DMS53 treated with DMSO at 0.1 percent for 48 hours (cell line): Measurements from ENCODE around the gene SPACA7.

ENCODE experiments used
- DNase-seq: peaks from one replicate; lab custom pipeline; 2025; ENCODE audit not compliant: unreplicated experiment; lab: John Stamatoyannopoulos, UW

SPACA7 gene

DNA sequence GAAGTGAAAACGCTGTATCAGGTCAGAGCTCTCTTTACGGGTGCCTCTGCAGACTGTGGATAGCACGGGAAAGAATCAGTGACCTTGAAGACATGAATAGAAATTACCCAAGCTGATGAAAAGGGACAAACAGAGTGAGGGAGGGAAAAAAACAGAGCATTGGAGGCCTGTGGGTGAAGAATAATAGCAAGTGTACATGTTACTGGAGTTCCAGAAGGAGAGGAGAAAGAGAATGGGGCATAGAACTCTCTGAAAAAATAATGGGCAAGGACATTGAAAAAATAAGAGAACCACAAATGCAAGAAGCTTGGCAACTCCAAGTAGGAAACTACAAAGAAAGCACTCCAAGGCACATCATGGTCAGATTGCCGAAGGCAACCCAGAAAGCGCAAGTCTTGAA, 86.3 kb downstream of the SPACA7 start:
- no peak for DNase-seq

DNA sequence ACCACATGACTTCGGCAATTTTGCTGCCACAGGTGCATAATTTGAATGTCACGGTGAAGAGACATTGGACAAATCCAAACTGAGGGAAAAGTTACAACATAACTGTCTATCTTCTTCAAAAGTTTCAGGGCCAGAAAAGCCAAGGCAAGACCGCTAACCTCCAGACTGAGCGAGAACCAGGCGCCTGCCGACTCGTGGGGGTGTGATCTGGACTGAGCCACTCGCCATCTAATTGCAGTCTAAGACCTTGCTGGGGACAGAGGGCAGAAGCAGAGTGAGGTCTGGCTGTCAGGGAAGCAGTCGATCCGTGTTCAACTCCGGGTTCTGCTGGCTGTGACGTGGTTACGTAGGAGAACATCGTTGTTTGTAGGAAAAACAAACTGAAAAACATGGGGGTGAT, 88.6 kb downstream of the SPACA7 start:
- DNase-seq = no peak

DNA sequence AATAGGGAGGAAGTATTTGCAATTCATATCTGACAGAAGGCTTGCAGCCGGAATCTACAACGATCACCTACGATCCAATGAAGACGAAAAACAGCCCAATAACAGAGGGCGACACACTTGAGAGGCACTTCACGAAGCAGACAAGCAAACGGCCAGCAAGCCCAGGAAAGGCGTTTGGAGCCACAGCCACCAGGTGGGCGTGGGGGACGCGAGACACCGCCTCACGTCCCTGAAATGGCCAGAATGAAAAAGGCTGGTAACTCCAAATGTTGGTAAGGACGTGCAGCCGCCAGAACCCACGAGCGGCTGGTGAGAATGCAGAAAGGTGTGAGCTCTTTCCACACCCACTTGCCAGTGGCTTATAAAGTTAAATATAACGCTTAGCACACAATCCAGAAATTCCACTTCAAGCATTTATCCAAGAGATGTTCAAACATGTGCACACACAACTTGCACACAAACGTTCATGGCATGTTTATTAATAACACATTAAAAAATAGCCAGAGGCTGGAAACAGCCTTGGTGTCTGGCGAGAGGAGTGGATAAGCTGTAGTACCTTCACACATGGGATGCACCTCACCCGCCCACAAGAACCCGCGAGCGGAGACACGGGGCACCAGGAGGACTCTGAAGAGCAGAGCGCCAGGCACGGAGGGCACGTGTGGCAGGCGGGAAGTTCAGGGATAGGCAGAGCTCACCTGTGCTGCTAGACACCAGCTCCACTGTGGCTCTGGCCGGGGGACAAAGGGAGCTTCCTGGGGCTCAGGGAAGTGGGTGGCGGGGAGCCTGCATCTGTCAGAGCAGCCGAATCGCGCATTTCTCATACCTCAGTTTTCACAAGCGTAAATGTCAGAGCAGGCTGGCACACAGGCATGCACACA, 89.3 kb downstream of the SPACA7 start:
- no peak for DNase-seq

DNA sequence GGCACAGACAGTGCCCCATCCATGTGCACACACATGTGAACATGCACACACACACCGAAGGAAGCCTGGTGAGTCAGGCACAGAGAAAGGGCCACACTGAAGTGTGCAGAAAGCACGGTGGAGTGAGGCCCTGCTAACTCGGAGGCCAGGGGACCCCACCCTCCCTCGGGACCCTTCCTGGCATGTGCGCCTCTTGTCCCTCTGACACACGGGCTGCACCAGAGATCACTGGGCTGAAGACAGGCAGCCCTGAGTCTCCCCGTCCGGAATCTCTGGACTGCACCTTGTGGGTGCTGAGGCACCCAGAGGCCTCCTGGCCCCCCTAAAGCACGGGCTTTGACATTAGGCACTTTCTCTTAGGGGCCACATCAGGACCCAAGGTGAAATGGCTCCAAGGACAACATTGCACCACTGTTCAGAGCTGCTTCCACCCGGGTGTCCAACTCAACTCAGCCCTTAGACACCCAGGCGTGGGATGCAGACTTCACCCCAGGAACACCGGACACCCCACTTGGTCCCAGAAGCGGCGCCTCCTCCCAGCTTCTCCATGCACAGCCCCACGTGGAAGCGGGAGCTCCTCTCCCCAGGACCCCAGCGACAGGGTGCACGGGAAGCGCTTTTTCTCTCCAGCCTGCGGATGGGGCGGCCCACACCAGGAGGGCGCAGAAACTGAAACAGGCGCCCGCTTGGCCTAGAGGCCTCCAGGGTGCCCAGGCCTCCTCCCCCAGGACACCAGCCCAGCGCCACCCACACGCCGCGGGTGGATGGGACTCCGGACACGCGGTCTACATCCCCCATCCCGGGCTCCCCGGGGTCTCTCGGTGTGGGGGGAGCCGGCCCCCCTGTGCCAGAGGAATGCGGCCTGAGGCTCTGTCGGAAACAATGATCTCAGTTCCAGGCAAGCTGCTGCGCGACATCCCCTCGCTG, 90.2 kb downstream of the SPACA7 start:
- no peak for DNase-seq

DNA sequence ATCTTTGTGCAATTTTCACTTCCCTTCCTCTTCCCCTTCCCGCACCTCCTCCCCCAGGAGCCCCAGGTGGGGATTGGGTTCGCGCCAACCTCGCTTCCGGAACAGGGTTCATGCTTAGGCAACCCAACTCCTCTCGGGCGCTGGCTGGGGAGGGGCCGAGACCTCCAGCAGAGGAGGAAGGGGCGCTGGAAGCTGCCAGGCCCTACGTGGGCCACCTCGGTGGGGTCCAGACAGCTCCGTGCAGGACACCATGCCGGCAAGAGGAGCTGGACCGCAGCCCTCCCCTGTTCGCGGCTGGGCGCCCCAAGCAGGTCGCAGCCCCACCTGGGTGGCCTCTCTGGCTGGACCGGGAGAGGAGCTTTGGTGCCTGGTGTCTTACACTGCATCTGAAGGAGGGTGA, 91.1 kb downstream of the SPACA7 start:
- DNase-seq = no peak

DNA sequence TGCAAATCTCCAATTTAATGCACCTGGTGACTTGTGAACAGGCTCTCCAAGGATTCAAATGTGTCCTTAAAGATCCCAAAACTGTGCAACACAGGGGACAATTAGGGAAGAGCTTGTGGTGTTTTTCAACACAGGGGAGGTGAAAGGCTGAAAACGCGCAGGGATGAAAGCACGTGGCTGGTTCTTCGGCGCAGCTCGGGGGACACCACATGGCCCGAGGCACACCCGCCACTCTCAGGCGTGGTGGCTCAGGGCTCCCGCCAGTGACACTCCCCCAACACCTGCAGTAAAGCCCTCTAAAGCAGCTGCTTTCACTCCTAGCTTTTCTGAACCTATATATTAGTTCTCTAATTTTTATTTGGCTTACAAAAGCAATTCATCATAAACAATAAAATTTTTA, 91.9 kb downstream of the SPACA7 start:
- DNase-seq = no peak

DNA sequence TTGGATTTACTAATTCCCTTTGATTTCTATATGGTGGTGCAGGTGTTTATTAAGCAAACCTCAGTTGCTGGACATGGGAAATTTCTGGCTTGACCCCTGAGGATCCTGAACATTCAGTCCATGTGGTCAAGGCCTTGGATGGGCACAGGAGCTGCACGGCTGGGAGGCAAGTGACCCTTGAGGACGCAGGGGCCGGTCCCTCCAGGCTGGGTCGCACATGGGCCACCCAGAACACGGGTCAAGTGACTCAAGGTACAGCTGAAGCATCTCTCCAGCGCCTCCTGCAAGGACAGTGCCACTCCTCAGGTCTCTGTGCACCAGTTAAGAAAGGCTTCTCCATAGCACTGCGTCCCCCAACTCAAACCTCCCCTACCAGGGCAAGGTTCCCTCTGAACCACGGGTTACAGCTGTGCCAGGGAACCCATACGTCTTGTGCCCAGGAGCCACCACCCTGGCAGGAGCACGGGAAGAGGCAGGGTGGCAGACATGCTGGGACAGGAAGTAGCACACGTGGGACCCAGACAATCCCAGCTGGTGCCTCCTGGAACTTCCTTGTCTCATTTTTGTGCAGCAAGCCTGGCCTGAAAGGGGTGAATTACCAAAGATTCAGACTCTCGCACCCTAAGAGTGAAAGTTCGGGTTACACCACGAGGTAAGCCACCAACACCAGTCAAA, 93.1 kb downstream of the SPACA7 start:
- no peak for DNase-seq

DNA sequence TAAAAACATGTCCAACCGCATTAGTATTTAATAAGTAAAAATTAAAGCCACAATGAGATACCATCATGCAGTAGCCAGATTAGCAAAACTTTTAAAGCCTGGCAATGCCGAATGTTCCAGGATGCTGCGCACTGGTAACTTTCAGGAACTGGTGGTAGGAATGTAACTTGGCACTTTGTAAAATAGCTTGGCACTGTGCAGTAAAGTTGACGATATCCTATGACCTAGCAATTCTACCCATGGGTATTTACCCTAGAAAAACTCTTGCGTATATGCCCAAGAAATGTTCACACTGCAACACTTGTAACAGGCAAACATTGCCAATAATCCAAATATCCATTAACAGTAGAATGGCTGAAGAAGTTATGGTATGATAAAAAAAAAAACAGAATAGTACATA, 97.7 kb downstream of the SPACA7 start:
- no peak for DNase-seq

DNA sequence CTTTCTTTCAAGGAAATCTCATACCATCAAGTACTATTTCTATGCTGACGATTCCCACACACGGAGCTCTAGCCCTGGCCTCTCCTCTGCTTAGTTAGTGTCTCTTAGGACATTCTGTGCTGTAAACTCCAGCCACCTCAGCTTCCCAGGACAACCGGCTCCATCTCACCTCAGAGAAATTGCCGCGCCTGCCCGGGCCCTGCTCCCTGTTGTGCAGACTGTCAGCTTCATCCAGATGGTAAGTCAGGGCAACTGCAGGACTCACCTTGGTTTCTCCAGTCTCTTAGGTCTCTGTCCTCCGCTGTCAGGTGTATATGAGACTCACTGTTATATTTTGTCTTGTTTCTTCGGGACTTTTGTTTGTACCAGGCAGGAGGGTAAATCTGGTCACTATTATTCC, 98.7 kb downstream of the SPACA7 start:
- DNase-seq = no peak

DNA sequence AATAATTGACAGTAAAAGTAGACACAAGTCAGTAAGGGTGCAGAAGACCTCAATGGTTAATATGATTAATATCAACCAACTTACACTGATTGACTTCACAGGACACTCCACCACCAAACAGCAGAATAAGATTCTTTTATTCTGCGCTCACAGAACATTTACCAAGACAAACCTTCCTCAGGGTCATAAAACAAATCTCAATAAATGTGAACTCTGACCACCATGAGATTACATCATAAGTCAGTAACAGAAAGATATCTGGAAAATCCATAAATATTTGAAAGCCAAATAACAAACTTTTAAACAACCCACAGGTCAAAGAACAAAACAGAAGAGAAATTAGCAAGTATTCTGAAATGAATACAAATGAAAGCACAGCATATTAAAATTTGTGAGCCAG, 99.7 kb downstream of the SPACA7 start:
- no peak for DNase-seq

DNA sequence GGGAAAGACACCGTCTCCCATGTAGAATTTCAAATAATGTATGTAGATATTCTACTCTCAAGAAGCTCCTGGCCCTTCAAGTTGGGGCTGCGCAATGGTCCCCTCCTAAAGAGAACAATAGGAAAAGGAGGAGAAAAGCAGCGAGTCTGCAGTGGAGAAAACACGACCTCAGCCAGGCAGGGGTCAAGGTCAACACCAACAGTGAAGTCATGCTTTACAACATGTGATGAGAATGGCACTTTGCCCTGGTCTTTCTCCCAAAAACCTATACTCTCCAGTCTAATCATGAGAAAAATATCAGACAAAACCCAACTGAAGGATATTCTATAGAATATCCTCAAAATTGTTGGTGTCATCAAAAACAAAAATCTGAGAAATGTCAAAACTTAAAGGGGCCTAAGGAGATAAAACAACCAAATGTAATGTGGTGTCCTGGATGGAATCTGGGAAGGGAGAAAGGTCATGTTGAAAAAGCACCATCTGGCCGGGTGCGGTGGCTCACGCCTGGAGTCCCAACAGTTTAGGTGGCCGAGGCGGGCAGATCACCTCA, 101.0 kb downstream of the SPACA7 start:
- DNase-seq = no peak

DNA sequence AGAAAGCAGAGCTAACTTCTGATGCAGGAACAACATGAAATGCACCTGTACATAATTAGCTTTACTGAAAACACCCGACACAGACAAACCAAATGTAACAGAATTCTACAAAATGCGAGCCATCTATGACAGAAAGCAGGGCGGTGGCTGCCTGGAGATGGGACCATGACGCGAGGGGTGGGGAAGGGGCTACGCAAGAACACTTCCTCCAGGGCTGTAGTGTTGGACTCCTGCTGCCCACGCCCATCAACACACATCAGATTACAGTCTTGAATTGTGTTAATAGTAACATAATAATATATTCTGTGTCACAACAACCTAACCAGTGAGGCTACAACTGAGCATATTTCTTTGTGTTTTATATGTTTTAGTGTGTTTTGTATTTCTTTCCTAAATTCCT, 103.2 kb downstream of the SPACA7 start:
- DNase-seq = no peak

DNA sequence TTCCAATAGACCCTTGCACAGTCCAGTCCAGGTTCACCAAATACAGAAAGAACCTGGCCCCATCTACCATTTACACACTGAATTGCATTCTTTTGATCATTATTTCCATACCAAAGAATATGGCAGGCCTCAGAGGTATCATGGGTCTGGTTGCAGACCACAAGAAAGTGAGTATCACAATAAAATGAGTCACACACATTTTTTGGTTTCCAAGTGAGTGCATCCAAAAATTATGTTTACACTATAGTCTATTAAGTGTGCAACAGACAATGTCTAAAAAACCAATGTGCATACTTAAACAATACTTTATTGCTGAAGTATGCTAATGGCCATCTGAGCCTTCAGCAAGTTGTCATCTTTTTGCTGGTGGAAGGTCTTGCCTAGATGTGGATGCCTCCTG, 105.3 kb downstream of the SPACA7 start:
- DNase-seq = no peak

DNA sequence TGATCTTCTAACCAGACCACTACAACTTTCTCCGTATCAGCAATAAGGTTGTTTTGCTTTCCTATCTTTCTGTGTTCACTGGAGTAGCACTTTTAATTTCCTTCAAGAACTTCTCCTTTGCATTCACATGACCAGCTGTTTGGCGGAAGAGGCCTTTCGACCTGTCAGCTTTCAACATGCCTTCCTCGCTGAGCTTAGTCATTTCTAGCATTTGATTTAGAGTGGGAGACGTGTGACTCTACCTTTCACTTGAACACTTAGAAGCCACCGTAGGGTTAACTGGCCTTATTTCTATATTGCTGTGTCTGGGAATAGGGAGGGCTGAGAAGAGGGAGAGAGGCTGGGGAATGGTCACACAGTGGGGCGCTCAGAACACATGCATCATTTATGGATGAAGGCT, 107.1 kb downstream of the SPACA7 start:
- no peak for DNase-seq
